Measurements from ENCODE around the gene ADAM11.
"Not testable (repeated sequence)": the region's sequence is repeated elsewhere in the genome, so short reads cannot be mapped to it uniquely, and the experiment has no call there.

ADAM11 gene

DNA sequence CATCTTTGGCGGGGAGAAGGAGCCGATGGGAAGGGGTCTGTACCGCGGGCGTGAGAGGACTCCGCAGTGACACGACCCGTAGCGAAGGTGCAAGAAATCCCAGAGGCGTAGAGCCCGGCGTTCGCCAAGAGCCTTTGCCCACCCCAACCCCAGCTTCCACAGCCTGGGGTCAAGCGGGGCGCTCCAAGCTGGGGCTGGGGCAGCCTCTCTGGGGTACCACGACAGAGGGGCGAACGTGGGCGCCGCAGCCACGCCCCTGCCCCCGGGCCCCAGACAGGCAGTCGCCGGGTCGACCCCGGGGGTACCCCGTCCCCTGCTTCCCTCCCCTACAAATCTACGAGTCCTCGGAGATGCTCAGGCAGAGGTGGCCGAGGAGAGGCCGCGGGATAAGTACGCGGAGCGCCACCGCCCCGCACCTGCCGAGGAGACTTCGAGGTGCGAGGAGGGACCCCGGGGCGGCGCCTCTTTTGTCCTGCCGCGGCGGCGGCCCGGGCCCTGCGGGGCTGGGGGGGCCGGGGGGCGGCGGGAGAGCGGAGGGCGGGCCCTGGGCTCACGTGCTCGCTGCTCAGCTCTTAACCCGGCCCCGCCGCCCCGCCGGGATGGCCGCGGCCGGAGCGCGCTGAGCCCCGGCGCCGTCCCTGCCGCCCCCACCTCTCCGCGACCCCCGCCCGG lies at the start of gene ADAM11:
TSS of gene ADAM11 (plus strand) at position 575 of the 672 bp plus-strand sequence. CDS start 212 bp downstream, outside the sequence.
- DNase-seq: no peak

DNA sequence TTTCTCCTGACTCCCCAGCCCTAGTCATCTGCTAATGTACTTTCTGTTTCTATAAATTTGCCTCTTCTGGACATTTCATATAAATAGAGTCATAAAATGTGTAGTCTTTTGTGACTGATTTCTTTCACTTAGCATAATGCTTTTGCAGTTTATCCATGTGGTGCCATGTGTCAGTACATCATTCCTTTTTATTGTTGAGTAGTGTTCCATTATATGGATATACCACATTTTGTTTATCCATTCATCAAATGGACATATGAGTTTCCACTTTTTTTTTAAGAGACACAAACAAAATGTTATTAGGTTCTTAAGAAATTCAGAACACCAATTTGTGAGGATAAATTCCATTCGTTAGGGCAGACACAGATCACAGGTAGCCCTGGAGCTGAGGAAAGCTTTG lies 39.3 kb upstream of the ADAM11 start:
- no peak for DNase-seq

DNA sequence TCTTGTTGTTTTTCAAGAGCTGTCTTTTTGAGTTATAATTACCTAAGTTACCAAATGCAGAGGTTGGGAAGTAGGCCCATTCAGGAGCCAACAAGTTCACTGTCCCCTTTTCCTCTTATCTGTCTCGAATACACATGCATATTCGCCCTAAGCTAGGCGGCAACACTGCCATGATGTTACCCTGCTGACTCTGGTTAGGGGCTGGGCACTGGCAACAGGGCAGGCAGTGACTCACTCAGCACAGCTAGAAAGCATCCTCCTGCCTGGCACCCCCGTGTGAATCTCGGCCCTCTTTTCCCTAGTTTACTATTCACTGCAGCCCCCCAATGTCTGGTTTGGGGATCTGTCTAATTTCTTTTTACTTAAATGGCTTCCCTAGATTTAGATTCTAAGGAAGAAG lies 36.5 kb upstream of the ADAM11 start:
- no peak for DNase-seq

- not testable (repeated sequence) for DNase-seq
Measured at GRCh38 chr17:44726121-44726520, 32.7 kb upstream of the ADAM11 start.

DNA sequence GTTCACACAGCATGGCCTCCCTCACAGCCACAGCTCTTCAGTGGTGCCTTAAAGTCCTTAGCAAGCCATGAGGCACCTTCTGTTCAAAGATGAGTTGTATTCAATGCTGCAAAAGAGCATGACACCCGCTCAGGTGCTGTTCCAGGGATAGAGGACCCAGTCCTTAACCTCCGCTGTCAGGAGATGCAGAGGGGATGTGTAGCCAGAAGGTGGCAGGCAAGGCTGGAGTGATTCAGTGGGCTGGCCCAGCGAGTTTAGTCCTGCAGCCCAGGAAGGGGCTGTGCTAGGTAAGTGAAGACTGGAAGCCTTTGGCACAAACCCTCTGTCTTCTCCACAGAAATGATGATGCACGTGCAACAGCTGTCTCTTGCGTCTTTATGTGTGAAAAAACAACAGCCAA lies 25.0 kb upstream of the ADAM11 start:
- DNase-seq: no peak

- no peak for DNase-seq
Measured at GRCh38 chr17:44734272-44734671, 24.5 kb upstream of the ADAM11 start.

DNA sequence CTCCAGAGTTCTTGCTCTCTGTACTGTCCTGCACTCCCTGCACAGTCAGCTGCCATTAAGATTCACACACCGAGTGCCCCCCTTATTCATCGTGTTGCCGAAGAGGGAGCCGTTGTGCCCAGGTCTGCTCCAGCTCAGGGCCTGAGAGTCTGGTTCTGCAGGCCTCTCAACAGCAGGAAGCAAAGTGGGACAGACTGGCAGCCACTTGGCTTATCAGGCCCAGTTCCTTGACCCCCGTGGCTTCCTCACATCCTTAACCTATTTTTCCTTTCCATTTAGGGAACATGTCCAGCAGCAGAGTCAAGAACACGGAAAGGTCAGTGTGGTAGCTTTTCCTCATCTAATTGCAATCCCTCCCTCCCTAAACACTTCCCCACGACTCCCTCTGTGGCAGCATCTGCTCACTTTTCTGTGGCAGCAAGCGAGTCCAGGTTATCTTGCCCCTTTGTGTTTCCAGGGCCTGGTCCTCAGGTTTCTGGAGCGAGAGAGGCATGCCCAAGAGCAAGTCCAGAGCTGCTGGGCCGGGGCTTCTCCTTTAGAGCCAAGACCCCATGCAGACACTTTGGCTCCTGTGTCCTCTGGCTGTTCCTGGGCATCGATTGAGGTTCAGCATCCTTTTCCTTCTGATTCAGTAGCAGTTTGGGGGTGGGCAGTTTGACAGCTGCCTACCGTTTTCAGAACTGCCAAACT lies 22.1 kb upstream of the ADAM11 start:
- no peak for DNase-seq

DNA sequence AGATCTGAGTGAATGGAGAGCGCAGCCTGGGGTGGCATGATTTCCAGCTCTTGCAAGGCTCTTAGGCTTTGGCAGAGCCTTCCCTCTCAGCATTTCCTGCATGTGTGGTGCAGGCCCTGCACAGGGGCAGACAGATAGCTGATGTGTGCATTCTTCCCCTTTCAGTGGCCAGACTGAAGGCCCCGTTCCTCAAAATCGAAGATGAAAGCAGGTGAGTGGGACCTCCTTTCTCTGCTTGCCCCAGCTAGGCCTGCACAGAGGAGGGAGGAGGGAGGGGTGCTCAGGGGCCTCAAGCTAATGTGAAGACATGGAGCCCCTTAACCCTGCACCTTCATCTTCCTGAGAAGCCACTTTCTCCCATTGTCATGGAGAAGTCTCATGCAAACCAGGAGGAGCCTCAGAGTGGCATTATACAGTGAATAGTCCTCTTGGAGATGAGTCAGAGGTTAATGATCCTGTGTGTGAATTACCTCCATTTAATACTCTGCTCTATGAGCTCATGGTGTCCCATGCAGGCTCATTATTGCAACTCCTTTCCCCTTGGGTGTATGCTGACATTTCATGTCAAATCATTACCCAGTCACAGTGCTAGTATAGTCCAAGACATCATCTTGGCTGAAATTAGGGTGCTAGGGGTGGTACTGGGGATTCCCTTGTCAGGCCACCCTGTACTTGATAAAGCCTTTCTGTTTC lies 20.4 kb upstream of the ADAM11 start:
- DNase-seq: no peak

- DNase-seq: no peak
Measured at GRCh38 chr17:44741316-44741715, 17.5 kb upstream of the ADAM11 start.

- DNase-seq: no peak
Measured at GRCh38 chr17:44745301-44745700, 13.5 kb upstream of the ADAM11 start.

- not testable (repeated sequence) for DNase-seq
Measured at GRCh38 chr17:44745738-44746137, 13.1 kb upstream of the ADAM11 start.

DNA sequence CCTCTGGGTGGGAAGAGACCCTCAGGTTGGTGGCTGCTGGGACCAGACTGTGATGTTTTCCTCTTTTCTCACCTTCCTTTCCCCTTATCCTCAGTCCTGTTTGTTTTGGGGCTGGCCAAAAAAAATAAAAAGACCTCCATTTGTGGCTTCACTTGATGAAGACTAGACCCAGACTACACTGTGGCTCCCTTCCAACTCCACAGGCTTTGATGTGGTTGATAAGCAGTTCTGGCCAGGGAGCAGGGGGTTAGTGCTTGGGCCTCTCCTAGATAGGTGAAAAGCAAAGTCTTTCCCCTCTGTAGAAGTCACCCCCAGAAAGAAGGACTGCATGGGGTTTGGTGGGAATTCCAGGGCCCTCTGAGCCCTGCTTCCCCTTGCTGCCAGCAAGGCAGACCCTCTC lies 11.2 kb upstream of the ADAM11 start:
- DNase-seq: no peak

- DNase-seq: no peak
Measured at GRCh38 chr17:44749076-44749979, 9.5 kb upstream of the ADAM11 start.

DNA sequence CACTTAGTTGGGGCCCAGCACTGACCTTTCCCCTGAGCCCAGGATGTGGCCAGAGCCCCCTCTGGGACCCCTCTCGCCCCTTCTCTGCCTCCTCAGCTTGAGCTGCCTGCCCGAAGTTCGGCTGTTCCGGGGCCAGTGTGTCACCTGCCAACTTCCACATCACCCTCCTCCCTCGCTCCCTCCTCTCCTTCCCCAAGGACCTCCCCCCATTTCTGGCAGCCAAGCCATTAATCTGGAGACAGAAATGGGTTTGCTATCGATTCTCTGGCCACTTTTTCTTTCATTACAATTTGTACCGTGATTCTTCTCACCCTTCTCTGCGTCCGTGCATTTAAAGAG lies 8.8 kb upstream of the ADAM11 start:
- no peak for DNase-seq

GRCh38 chr17:44751331-44751730 lies 7.5 kb upstream of the ADAM11 start:
- DNase-seq: no peak

DNA sequence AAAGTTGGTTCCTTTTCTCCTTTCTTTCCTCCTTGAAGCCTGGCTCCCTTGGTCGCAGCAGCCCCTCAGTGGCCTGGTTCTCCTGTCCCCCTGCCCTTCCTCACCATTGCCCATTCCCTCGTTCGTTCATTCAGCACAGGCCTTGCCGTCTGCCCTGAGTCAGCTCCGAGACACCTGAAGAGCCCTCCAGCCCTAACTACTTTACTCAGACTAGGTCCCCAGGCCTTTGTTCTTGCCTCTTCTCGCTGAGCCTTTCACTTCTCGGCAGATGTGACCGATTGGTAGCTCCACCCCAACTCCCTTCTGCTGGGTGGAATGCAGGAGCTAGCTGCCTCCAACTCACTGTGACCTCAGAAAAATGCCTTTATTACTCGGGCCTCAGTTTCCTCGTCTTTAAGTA lies 7.0 kb upstream of the ADAM11 start:
- no peak for DNase-seq

DNA sequence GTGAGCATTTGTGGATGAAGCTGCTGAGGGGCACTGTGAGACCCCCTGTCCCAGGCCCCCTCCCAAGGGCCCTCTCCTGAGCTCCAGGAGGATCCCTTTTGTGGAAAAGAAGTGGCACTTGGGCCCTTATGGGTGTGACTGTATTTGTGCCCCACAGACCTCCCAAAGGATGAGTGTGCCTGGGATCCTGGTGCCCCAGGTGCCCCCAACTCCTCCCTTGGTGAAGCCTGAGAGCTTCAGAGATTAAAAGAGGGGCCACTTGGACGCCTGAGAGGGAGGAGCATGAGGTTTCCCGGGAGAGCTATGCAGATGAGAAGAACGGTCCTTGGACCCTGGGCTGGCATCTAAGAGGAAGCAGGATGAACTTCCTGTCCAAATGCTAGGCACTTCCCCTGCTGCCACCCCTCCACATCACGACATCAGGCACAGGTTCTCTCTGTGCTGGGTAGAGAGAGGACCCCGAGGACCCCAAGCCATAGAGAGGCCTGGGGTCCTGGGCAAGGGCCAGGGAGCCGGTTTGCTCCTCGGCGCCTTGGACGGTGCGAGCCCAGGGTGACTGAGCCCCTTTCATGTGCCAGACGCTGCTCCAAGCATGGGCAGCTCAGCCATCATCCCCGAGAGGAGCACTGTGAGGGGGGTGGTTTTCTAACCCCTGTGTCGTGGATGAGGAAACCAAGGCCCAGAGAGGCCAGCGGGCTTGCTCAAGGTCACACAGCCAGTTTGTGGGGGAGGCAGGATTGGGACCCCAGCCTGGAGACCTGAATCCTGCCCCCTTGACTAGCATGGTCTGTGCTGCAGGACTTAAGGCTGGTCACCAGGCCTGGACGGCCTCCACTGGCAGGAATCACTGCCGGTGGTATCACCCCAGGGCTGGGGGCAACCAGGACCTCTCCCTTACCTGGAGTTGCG lies 5.6 kb upstream of the ADAM11 start:
- DNase-seq: no peak

- DNase-seq: no peak
Measured at GRCh38 chr17:44754276-44754675, 4.5 kb upstream of the ADAM11 start.

DNA sequence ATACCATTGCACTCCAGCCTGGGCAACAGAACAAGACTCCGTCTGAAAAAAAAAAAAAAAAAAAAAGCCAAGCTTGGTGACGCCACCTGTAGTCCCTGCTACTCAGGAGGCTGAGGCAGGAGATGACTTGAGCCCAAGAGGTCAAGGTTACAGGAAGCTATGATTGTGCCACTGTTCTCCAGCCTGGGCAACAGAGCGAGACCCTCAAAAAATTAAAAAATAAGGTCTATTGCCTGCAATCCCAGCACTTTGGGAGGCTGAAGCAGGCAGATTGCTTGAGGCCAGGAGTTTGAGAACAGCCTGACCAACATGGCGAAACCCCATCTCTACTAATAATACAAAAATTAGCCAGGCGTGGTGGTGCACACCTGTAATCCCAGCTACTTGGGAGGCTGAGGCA lies 3.6 kb upstream of the ADAM11 start:
- DNase-seq: not testable (repeated sequence)

- no peak for DNase-seq
Measured at GRCh38 chr17:44757045-44757917, 1.5 kb upstream of the ADAM11 start.

DNA sequence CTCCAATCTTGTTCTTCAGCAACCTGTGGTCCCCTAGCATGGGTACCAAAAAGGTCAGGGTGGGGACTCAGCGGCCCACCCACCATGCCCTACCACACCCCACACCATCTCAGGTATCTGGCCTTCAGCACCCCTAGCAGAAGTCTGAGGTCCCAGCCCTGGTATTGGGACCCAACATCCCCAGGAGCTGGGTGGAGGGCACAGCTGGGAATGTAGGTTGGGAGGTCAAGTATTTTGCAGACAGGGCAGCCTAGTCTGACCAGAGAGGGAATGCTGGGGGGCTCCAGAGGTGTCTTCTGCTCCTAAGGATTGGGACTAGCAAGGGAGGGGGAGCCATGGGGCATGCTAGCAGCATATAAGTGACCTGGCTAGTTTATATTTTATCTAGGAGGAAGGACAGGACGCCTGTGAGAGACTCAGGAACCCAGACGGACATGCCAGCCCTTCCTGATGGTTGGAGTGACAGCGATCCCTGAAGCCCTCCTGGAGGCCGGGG lies 822 bp upstream of the ADAM11 start:
- DNase-seq: no peak
